Vagina (tissue), 2 donors: ENCODE data around the gene S100A1.
"Not testable (repeated sequence)": the region's sequence is repeated elsewhere in the genome, so short reads cannot be mapped to it uniquely, and the experiment has no call there.

Experiments used
- CTCF ChIP-seq, 3 experiments: fragments of 450-650 bp in 2 of 3; fragments of 200-600 bp in 1 of 3; sonication (generic) in 1 of 3; IDR thresholded peaks; one replicate each; pipeline ENCODE4 v1.5.1; 2017 to 2019; ENCODE audit warnings: antibody characterized with exemption in 3 of 3, mild to moderate bottlenecking in 2 of 3, moderate library complexity in 2 of 3
- POLR2A ChIP-seq, 2 donors: fragments of 450-650 bp; IDR thresholded peaks; one replicate each; pipeline ENCODE4 v1.6.1; 2017; ENCODE audit warnings: antibody characterized with exemption in 2 of 2, mild to moderate bottlenecking in 2 of 2, moderate library complexity in 2 of 2
- POLR2AphosphoS5 ChIP-seq, 2 donors: sonication (generic); formaldehyde crosslinking; IDR thresholded peaks; one replicate each; pipeline ENCODE4 v1.9.0; 2017; ENCODE audit warnings: antibody characterized with exemption in 2 of 2, mild to moderate bottlenecking in 2 of 2, low read depth in 1 of 2; ENCODE audit not compliant: insufficient read depth in 1 of 2

- not testable (repeated sequence) for TF ChIP-seq CTCF (IDR thresholded peaks at IDR 0.05); POLR2A (IDR thresholded peaks at IDR 0.05); POLR2AphosphoS5 (IDR thresholded peaks at IDR 0.05; ENCODE audit: insufficient read depth in 1 of 2, low read depth in 1 of 2)
Observed at GRCh38 chr1:153588033-153588432, 40.2 kb upstream of the S100A1 start.
